GM18951 (cell line): Measurements from ENCODE around the gene BRD9.
"Not testable (repeated sequence)": the region's sequence is repeated elsewhere in the genome, so short reads cannot be mapped to it uniquely, and the experiment has no call there.

Experiments
- POLR2A ChIP-seq: IDR thresholded peaks from 4 replicates; pipeline ENCODE4 v1.6.1; 2011; ENCODE audit warnings: mild to moderate bottlenecking; ENCODE audit not compliant: insufficient read length, insufficient read depth; ENCODE audit errors: extremely low read depth
- in situ Hi-C: fragments of 300-500 bp; cut with MboI; formaldehyde crosslinking; loops from one replicate; pipeline ENCODE4 v1.12.0; 2022; ENCODE audit warnings: low sequenced_read_pairs, mixed read lengths, inconsistent platforms; ENCODE audit not compliant: unreplicated experiment

BRD9 gene

GRCh38 chr5:885127-885442 is 7.5 kb downstream of the BRD9 start:
- in situ Hi-C loops, result no loop called here
- no peak for TF ChIP-seq POLR2A

DNA sequence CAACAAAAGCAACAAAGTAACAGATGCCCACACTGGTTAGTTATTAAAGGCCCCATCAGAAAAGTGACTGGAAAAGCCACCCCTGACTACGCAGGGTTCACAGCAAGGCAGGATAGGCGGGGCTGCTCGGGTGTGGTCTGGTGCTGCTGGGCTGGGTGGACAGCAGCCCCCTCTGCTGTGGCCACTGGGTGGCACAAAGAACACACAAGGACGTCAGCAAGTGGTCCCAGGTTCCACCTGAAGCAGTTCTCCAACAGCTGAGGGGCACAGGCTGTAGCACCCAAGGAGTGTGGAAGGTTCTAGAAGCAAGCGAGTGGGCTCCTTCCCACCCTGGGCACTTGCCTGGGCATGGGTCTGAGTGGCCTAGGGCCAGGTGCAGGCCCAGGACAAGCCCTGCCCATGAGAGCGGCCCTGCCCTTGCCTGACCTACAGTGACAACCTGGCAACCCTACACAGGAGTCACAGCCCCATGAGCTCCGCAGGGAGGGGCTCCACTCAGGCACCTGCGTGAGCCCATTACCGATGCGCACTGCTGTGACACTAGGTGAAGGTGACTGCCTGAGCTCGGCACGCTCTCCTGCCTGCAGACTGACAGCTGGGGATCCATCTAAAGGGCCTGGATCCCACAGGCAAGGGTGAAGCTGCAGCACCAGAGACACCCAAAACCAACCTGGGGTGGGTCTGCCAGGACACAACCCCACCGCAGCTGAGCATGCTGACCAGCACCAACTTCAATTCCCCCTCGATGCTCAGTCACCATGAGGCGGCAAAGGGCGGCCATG is 8.1 kb downstream of the BRD9 start:
- no peak for TF ChIP-seq POLR2A
- in situ Hi-C loops, result no loop called here

GRCh38 chr5:883475-884181 is 9.0 kb downstream of the BRD9 start:
- no peak for TF ChIP-seq POLR2A
- in situ Hi-C loops, result no loop called here

- in situ Hi-C loops, result no loop called here
- TF ChIP-seq POLR2A, result no peak
Measured at GRCh38 chr5:882253-883183, 10.1 kb downstream of the BRD9 start.

DNA sequence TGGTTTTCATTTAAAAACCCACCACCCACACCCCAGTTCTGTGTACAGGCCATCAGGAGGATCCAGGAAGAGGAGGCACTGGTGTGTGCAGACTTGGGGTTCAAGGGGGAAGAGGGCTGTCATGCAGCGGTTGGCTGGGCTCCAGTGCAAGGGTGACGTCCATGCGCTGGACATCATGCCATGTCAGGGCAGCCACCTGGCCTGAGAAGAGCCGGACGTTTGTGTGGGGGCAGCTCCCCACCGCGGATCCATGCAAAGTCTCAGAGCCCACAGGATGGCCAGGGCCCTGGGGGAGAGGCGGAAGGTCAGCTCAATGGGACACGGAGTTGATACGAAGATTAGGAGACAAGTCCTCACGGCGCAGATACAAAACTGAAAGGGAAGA is 11.1 kb downstream of the BRD9 start:
- in situ Hi-C loops, result no loop called here
- TF ChIP-seq POLR2A, result no peak

- no peak for TF ChIP-seq POLR2A
Measured at GRCh38 chr5:880816-881550, 11.6 kb downstream of the BRD9 start.

GRCh38 chr5:878677-879076 is 13.9 kb downstream of the BRD9 start:
- in situ Hi-C loops, result not testable (repeated sequence)

More at GRCh38 chr5:880816-881550, 11.6 kb downstream of the BRD9 start:
- in situ Hi-C loops, result no loop called here

- TF ChIP-seq POLR2A, result no peak
- in situ Hi-C loops, result no loop called here
Measured at GRCh38 chr5:878125-878524, 14.5 kb downstream of the BRD9 start.

GRCh38 chr5:876398-877365 is 15.9 kb downstream of the BRD9 start:
- in situ Hi-C loops, result no loop called here
- TF ChIP-seq POLR2A, result no peak

GRCh38 chr5:875931-876330 is 16.7 kb downstream of the BRD9 start:
- no peak for TF ChIP-seq POLR2A
- in situ Hi-C loops, result no loop called here

GRCh38 chr5:873328-873727 is 19.3 kb downstream of the BRD9 start:
- in situ Hi-C loops, result no loop called here
- no peak for TF ChIP-seq POLR2A

- no peak for TF ChIP-seq POLR2A
- in situ Hi-C loops, result no loop called here
Measured at GRCh38 chr5:872301-872700, 20.3 kb downstream of the BRD9 start.
